ENCODE data around the gene TMEM213. TPM values are rescaled to one million over a fixed set of nuclear protein-coding genes. Genes with fewer than 3 reads are reported as not detected.

The TMEM213 gene
- total and polyA plus RNA-seq, 12 donors = not detected

- Histone ChIP-seq H3K9me3 (peaks cover 0 to 8% (median 0%) of the 10 kb centered on the region in 11 donors), H3K27me3 (no peaks in the 10 kb centered on the region), H3K27ac (no peak overlapping the region), H3K4me3 (no peak overlapping the region), H3K36me3 (no peaks in the 10 kb centered on the region), H3K4me1 (no peaks in the 10 kb centered on the region)
- WGBS, 2 donors = 86 to 96% methylated on average over 1 of the region's 1 CpG
- DNase-seq (no peak), ATAC-seq (no peak)
- intact Hi-C loops (cut with DNase I) = no loop called here
- no peak for TF ChIP-seq CTCF (IDR thresholded peaks at IDR 0.05)
These were observed 18.9 kb downstream of the TMEM213 start for GRCh38 chr7:138816650-138817049.

DNA sequence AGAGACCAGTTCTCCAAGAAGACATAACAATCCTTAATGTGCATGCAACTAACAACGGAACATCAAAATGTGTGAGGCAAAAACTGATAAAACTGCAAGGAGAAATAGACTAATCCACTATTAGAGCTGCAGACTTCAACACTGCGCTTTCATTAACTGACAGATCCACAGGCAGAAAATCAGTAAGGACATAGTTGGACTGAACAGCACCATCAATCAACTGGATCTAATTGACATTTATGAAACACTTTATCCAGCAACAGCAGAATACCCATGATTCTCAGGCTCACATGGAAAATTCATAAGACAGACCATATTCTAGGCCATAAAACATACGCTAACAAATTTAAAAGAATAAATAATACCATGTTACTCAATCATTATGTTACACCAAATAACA is 21.8 kb downstream of the TMEM213 start:
- no peak for TF ChIP-seq CTCF (IDR thresholded peaks at IDR 0.05)
- ATAC-seq = no peak
- no peaks in the 10 kb centered on the region for H3K27me3 ChIP-seq
- no peaks in the 10 kb centered on the region for H3K4me1 ChIP-seq
- no peak overlapping the region for H3K4me3 ChIP-seq
- H3K9me3 ChIP-seq = peaks cover 0 to 8% (median 0%) of the 10 kb centered on the region in 11 donors
- no peak for DNase-seq
- intact Hi-C loops (cut with DNase I) = no loop called here
- no peaks in the 10 kb centered on the region for H3K36me3 ChIP-seq
- H3K27ac ChIP-seq = no peak overlapping the region
- 81 to 92% methylated on average over 3 of the region's 3 CpGs for WGBS, 2 donors

GRCh38 chr7:138821912-138822311 is 24.1 kb downstream of the TMEM213 start:
- Histone ChIP-seq H3K27me3 (no peaks in the 10 kb centered on the region), H3K4me3 (no peak overlapping the region), H3K36me3 (no peaks in the 10 kb centered on the region), H3K9me3 (peaks cover 0 to 16% (median 0%) of the 10 kb centered on the region in 11 donors), H3K27ac (no peak overlapping the region), H3K4me1 (no peaks in the 10 kb centered on the region)
- no peak for ATAC-seq
- 85 to 89% methylated on average over 7 of the region's 7 CpGs for WGBS, 2 donors
- no peak for DNase-seq
- no peak for TF ChIP-seq CTCF (IDR thresholded peaks at IDR 0.05)
- intact Hi-C loops (cut with DNase I) = no loop called here

GRCh38 chr7:138822867-138823535 is 25.2 kb downstream of the TMEM213 start:
- no peak overlapping the region for H3K4me3 ChIP-seq
- H3K36me3 ChIP-seq = no peaks in the 10 kb centered on the region
- H3K27me3 ChIP-seq = no peaks in the 10 kb centered on the region
- no peak for ATAC-seq
- intact Hi-C loops (cut with DNase I) = no loop called here
- H3K27ac ChIP-seq = no peak overlapping the region
- WGBS, 2 donors = 93 to 96% methylated on average over 11 of the region's 11 CpGs
- no peak for TF ChIP-seq CTCF (IDR thresholded peaks at IDR 0.05)
- peaks cover 0 to 16% (median 0%) of the 10 kb centered on the region in 11 donors for H3K9me3 ChIP-seq
- no peaks in the 10 kb centered on the region for H3K4me1 ChIP-seq
- no peak for DNase-seq

Data from heart right ventricle (tissue), 16 donors.